Measurements from ENCODE around the gene SPAG17.

SPAG17 gene

GRCh38 chr1:118081387-118081786 lies 103.6 kb downstream of the SPAG17 start:
- no peak for DNase-seq (ENCODE audit: extremely low read depth in 1 of 2, low read depth in 1 of 2)

GRCh38 chr1:118077331-118078045 lies 107.5 kb downstream of the SPAG17 start:
- no peak for DNase-seq (ENCODE audit: extremely low read depth in 1 of 2, low read depth in 1 of 2)

DNA sequence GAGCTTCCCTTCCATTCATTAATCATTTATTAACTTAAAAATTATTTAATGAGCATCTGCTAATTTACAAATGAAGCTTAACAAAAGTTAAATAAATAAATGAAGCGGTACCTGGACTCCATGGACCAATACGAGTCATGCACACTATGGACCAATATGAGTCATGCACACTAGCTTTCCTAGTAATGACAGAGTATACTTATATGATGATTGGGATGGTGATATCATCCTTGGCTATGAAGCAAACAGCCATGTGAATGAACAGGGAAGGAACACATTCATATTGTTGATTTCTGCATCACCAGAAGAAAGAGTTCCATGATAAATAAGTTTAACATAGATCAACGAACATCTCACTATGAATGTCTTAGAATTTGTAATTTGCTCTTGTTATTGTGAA lies 109.9 kb downstream of the SPAG17 start:
- DNase-seq (ENCODE audit: extremely low read depth in 1 of 2, low read depth in 1 of 2) = no peak

GRCh38 chr1:118073648-118074435 lies 111.2 kb downstream of the SPAG17 start:
- DNase-seq (ENCODE audit: extremely low read depth in 1 of 2, low read depth in 1 of 2) = no peak

GRCh38 chr1:118049981-118050380 lies 135.0 kb downstream of the SPAG17 start:
- DNase-seq (ENCODE audit: extremely low read depth in 1 of 2, low read depth in 1 of 2) = no peak

DNA sequence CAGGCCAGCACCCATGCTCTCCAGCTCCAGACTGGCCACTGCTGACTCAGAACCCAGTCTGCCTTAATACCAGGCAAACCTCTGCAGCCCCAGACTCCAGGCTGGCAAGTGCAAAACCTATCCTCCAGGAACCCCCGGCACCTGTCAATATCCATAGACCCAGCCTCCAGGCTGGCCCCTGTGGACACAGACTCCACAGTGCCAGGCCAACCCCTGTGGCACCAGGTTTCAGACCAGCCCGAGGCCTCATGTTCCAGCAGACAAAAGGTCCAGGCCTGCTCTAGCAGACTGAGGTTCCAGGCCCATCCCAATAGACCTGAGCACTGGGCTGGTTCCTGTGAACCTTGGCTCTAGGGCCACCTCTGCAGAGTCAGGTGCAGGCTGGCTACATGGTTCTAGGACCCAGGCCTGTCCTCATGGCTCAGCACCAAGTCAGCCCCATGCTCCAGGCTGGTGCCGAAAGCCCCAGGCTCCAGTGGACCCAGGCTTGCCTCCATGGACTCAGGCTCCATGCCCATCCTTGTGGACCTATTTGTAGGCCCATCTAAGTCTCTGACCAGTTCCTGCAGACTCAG lies 137.3 kb downstream of the SPAG17 start:
- no peak for DNase-seq (ENCODE audit: extremely low read depth in 1 of 2, low read depth in 1 of 2)

GRCh38 chr1:118047006-118047649 lies 137.9 kb downstream of the SPAG17 start:
- DNase-seq (ENCODE audit: extremely low read depth in 1 of 2, low read depth in 1 of 2) = no peak

DNA sequence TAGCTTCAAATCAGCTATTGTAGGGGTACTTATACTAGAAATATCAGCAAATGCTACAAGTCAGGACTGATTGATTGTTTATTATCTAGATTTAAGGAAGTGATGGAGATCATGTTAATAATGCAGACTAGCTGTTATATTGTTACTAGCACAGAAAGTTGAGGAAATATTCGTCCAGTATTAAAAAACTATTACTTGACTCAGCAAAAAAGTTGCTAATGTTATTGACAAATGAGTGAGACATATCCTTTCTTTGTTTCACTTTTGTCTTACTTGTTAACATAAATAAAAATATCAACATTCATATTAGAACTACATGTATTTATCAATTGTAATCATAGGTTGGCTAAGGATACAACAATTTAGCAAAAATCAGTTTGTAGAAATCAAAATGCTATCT lies 141.4 kb downstream of the SPAG17 start:
- DNase-seq (ENCODE audit: extremely low read depth in 1 of 2, low read depth in 1 of 2) = no peak

- no peak for DNase-seq (ENCODE audit: extremely low read depth in 1 of 2, low read depth in 1 of 2)
These were observed 142.5 kb downstream of the SPAG17 start for GRCh38 chr1:118042501-118042900.

DNA sequence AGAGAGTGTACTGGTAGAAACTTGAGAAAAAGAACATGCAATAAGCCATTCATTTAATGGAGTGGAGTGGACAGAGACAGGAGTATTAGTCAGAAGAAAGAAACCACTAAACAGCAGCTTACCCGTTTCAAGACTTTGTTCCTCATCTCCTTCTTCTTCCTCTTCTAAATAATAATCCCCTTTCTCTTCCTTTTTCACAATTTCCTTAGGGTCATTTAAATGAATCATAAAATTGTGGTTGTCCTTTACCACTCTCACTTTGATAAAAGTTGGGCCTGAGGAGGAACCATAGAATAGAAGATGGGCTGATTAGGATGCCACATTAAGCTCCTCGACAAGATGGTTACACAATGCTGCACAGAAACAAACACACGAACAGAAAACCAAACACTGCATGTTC lies 145.9 kb downstream of the SPAG17 start:
- DNase-seq (ENCODE audit: extremely low read depth in 1 of 2, low read depth in 1 of 2) = no peak

- no peak for DNase-seq (ENCODE audit: extremely low read depth in 1 of 2, low read depth in 1 of 2)
These were observed 152.1 kb downstream of the SPAG17 start for GRCh38 chr1:118032883-118033282.

GRCh38 chr1:118028267-118028666 lies 156.8 kb downstream of the SPAG17 start:
- DNase-seq (ENCODE audit: extremely low read depth in 1 of 2, low read depth in 1 of 2) = no peak

GRCh38 chr1:118023199-118023598 lies 161.8 kb downstream of the SPAG17 start:
- no peak for DNase-seq (ENCODE audit: extremely low read depth in 1 of 2, low read depth in 1 of 2)

- DNase-seq (ENCODE audit: extremely low read depth in 1 of 2, low read depth in 1 of 2) = no peak
These were observed 163.4 kb downstream of the SPAG17 start for GRCh38 chr1:118021668-118022067.

GRCh38 chr1:118018060-118018459 lies 167.0 kb downstream of the SPAG17 start:
- DNase-seq (ENCODE audit: extremely low read depth in 1 of 2, low read depth in 1 of 2) = no peak

- DNase-seq (ENCODE audit: extremely low read depth in 1 of 2, low read depth in 1 of 2) = no peak
These were observed 171.1 kb downstream of the SPAG17 start for GRCh38 chr1:118013938-118014337.

- no peak for DNase-seq (ENCODE audit: extremely low read depth in 1 of 2, low read depth in 1 of 2)
These were observed 171.7 kb downstream of the SPAG17 start for GRCh38 chr1:118013336-118013735.

DNA sequence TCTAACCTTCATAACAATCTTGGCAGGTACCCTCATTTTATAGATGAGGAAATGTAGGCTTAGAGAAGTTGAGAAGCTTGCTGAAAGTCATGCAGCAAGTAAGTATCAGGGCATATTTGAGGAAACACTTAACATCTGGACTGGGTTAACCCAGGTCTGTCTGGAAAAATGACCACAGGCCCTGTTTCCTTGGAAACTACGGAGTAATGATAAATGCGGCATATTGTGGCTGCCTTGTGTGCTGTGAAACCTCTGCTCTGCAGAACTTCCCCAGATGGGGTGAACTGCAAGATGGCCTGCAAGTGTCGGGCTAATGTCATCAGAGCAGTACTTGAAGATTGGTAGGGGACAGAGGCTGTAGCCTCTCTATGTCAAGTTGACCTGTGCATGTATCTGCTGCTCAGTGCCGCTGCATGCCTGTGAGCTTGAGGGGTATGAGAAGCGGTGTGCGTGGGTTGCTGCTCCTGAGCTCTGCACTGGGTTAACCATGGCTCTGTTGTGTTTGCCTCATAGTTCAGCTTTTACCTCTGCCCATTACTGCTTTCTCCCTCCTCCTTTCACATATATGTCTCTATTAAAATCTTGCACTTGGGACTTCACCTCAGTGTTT lies 172.4 kb downstream of the SPAG17 start:
- DNase-seq (ENCODE audit: extremely low read depth in 1 of 2, low read depth in 1 of 2) = no peak

DNA sequence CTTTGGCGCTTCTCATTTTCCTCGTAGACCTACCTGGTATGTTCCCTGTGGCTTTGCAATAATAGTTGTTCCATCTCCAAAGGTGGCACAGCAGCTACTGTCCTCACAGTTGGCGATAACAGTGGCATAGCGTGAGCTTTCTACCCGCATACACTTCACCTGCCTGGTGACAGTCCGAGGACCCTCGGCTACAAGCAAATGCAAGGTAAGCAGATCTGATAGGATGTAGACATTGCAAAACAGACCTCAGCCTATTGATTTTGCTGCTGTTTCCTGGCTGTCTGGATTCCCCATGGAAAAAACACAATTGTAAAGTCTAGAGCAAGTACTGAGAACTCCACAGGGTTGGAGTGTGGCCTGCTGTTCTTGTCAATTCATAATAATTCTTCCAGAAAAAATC lies 177.0 kb downstream of the SPAG17 start:
- DNase-seq (ENCODE audit: extremely low read depth in 1 of 2, low read depth in 1 of 2) = no peak

GRCh38 chr1:118007391-118007790 lies 177.6 kb downstream of the SPAG17 start:
- no peak for DNase-seq (ENCODE audit: extremely low read depth in 1 of 2, low read depth in 1 of 2)

DNA sequence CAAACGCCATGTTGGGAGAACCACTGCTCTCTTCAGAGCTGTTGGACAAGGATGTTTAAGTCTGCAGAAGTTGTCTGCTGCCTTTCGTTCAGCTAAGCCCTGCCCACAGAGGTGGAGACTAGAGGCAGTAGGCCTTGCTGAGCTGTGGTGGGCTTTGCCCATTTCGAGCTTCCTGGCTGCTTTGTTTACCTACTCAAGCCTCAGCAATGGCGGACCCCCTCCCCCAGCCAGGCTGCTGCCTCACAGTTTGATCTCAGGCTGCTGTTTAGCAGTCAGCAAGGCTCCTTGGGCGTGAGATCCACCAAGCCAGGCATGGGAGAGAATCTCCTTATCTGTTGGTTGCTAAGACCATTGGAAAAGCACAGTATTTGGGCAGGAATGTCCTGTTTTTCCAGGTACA lies 180.7 kb downstream of the SPAG17 start:
- no peak for DNase-seq (ENCODE audit: extremely low read depth in 1 of 2, low read depth in 1 of 2)

All from activated CD8-positive, alpha-beta memory T cell treated with anti-CD3 and anti-CD28 coated beads for 1 hour (primary cell).